ENCODE results near the gene BBS1. TPM values are rescaled to one million over a fixed set of nuclear protein-coding genes. Genes with fewer than 3 reads are reported as not detected.

The BBS1 gene
- total RNA-seq, 1 experiment from 2014 or later, result 47.1 TPM

GRCh38 chr11:66495401-66495854, 15.0 kb upstream of the BBS1 start:
- peaks cover 3% of the 10 kb centered on the region for H3K36me3 ChIP-seq (ENCODE audit: control insufficient read depth, insufficient read depth, low read length)
- TF ChIP-seq, protein P1, sequence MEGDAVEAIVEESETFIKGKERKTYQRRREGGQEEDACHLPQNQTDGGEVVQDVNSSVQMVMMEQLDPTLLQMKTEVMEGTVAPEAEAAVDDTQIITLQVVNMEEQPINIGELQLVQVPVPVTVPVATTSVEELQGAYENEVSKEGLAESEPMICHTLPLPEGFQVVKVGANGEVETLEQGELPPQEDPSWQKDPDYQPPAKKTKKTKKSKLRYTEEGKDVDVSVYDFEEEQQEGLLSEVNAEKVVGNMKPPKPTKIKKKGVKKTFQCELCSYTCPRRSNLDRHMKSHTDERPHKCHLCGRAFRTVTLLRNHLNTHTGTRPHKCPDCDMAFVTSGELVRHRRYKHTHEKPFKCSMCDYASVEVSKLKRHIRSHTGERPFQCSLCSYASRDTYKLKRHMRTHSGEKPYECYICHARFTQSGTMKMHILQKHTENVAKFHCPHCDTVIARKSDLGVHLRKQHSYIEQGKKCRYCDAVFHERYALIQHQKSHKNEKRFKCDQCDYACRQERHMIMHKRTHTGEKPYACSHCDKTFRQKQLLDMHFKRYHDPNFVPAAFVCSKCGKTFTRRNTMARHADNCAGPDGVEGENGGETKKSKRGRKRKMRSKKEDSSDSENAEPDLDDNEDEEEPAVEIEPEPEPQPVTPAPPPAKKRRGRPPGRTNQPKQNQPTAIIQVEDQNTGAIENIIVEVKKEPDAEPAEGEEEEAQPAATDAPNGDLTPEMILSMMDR (IDR thresholded peaks at IDR 0.05; ENCODE audit: insufficient read depth in 1 of 2, low read depth in 1 of 2, low read length in 1 of 2, severe bottlenecking in 1 of 2, unreplicated experiment in 1 of 2), result peak; percentile 48 to 56
- intact Hi-C loops (cut with micrococcal nuclease; ENCODE audit: unreplicated experiment), result loop anchor here (1.0 kb wide), 1 partner anchor 183 kb away; no protein-coding TSS in a partner anchor
- Mint-ChIP-seq H3K4me1 (ENCODE audit: low read depth, unreplicated experiment) (no peaks in the 10 kb centered on the region), H3K9me3 (ENCODE audit: unreplicated experiment) (no peaks in the 10 kb centered on the region), H3K27me3 (ENCODE audit: insufficient read depth, unreplicated experiment) (no peaks in the 10 kb centered on the region), H3K4me3 (ENCODE audit: unreplicated experiment) (no peak overlapping the region), H3K36me3 (ENCODE audit: insufficient read depth, unreplicated experiment) (peaks cover 58% of the 10 kb centered on the region), H3K27ac (ENCODE audit: unreplicated experiment) (no peak overlapping the region)
- no peaks in the 10 kb centered on the region for H3K27me3 ChIP-seq (replicated peaks; ENCODE audit: control insufficient read depth, insufficient read depth, low read length)
- BruUV-seq (replicated peaks), result no TSS peak
- H3K4me1 ChIP-seq, result peaks cover 22% of the 10 kb centered on the region
- ChIA-PET CTCF (interaction anchor here (0.6 kb wide), 1 partner anchor 209 kb away, joined by 3 read pairs; no protein-coding TSS in a partner anchor), POLR2A (no interaction called here)
- no peak overlapping the region for H3K4me3 ChIP-seq (ENCODE audit: low read depth, low read length)
- H3K9me3 ChIP-seq, result no peaks in the 10 kb centered on the region
- DNase-seq, result peak in 1 of 2 experiments; percentile 65

GRCh38 chr11:66497206-66497605, 13.2 kb upstream of the BBS1 start:
- ChIA-PET POLR2A (interaction anchor here (0.6 kb wide), 1 partner anchor 8 kb away, joined by 3 read pairs; no protein-coding TSS in a partner anchor), CTCF (no interaction called here)
- intact Hi-C loops (cut with micrococcal nuclease; ENCODE audit: unreplicated experiment), result no loop called here

GRCh38 chr11:66498506-66498905, 11.9 kb upstream of the BBS1 start:
- CTCF ChIA-PET, result no interaction called here
- no peaks in the 10 kb centered on the region for H3K4me1 Mint-ChIP-seq (ENCODE audit: low read depth, unreplicated experiment)

More at GRCh38 chr11:66497206-66497605, 13.2 kb upstream of the BBS1 start:
- no peaks in the 10 kb centered on the region for H3K9me3 ChIP-seq
- Mint-ChIP-seq H3K27me3 (ENCODE audit: insufficient read depth, unreplicated experiment) (no peaks in the 10 kb centered on the region), H3K36me3 (ENCODE audit: insufficient read depth, unreplicated experiment) (peaks cover 66% of the 10 kb centered on the region), H3K9me3 (ENCODE audit: unreplicated experiment) (no peaks in the 10 kb centered on the region), H3K4me3 (ENCODE audit: unreplicated experiment) (no peak overlapping the region), H3K27ac (ENCODE audit: unreplicated experiment) (no peak overlapping the region), H3K4me1 (ENCODE audit: low read depth, unreplicated experiment) (no peaks in the 10 kb centered on the region)
- H3K36me3 ChIP-seq (ENCODE audit: control insufficient read depth, insufficient read depth, low read length), result peaks cover 3% of the 10 kb centered on the region
- no TSS peak for BruUV-seq (replicated peaks)
- H3K4me1 ChIP-seq, result peaks cover 22% of the 10 kb centered on the region
- H3K4me3 ChIP-seq (ENCODE audit: low read depth, low read length), result no peak overlapping the region
- TF ChIP-seq, protein P1 (IDR thresholded peaks at IDR 0.05; ENCODE audit: insufficient read depth in 1 of 2, low read depth in 1 of 2, low read length in 1 of 2, severe bottlenecking in 1 of 2, unreplicated experiment in 1 of 2), result peak in 1 of 2 experiments; percentile 3
- no peaks in the 10 kb centered on the region for H3K27me3 ChIP-seq (replicated peaks; ENCODE audit: control insufficient read depth, insufficient read depth, low read length)
- DNase-seq, result no peak

More at GRCh38 chr11:66498506-66498905, 11.9 kb upstream of the BBS1 start:
- Mint-ChIP-seq H3K36me3 (ENCODE audit: insufficient read depth, unreplicated experiment) (peaks cover 66% of the 10 kb centered on the region), H3K9me3 (ENCODE audit: unreplicated experiment) (no peaks in the 10 kb centered on the region), H3K27ac (ENCODE audit: unreplicated experiment) (no peak overlapping the region), H3K27me3 (ENCODE audit: insufficient read depth, unreplicated experiment) (no peaks in the 10 kb centered on the region), H3K4me3 (ENCODE audit: unreplicated experiment) (no peak overlapping the region)
- intact Hi-C loops (cut with micrococcal nuclease; ENCODE audit: unreplicated experiment), result no loop called here
- TF ChIP-seq, protein P1 (IDR thresholded peaks at IDR 0.05; ENCODE audit: insufficient read depth in 1 of 2, low read depth in 1 of 2, low read length in 1 of 2, severe bottlenecking in 1 of 2, unreplicated experiment in 1 of 2), result no peak
- no TSS peak for BruUV-seq (replicated peaks)
- Histone ChIP-seq H3K36me3 (ENCODE audit: control insufficient read depth, insufficient read depth, low read length) (peaks cover 2% of the 10 kb centered on the region), H3K27me3 (replicated peaks; ENCODE audit: control insufficient read depth, insufficient read depth, low read length) (no peaks in the 10 kb centered on the region), H3K4me3 (ENCODE audit: low read depth, low read length) (no peak overlapping the region), H3K4me1 (peaks cover 13% of the 10 kb centered on the region), H3K9me3 (no peaks in the 10 kb centered on the region)
- POLR2A ChIA-PET, result interaction anchor here (0.6 kb wide), 1 partner anchor 706 kb away, joined by 3 read pairs; no protein-coding TSS in a partner anchor
- DNase-seq, result no peak

Measured in Caco-2 (cell line).